GM18520 (cell line): ENCODE measurements around the gene RER1.

ENCODE experiments used
- ATAC-seq: cut with Tn5 transposase; IDR thresholded peaks from one replicate; pipeline ENCODE4 v1.9.1; 2021; ENCODE audit not compliant: unreplicated experiment

The RER1 gene

DNA sequence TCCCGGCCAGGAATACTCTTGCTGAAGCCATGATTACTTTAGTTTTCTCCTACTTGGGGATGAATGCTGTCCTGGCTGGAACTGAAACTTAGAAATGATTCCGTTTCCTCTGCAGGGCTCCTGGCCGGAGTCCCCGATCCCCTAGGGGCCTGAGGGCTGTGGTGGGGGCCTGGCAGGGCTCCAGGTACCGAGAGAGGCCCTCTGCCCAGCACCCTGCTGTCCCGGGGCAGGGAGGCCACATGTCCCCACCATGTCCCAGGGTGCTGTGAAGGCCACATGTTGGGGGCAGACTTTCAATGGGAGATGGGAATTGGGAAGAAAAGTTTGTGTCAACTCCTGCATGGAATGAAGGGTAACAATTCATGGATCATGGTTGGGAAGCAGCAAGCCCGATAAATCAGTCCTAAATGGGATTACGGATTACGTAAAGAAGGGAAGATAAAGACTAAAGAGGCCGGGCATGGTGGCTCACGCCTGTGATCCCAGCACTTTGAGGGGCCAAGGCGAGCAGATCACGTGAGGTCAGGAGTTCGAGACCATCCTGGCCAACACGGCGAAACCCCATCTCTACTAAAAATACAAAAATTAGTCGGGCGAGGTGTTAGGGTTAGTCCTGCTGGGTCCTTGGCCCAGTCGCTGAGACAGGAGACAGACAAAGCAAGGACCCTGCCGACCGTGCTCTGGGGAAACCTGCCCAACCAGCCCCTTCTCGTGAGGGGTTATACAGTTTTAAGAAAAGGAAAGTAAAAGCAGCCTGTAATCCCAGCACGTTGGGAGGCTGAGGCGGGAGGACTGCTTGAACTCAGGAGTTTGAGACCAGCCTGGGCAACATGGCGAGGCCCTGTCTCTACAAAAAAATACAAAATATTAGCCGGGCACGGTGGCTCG is 37.8 kb upstream of the RER1 start:
- ATAC-seq: no peak

DNA sequence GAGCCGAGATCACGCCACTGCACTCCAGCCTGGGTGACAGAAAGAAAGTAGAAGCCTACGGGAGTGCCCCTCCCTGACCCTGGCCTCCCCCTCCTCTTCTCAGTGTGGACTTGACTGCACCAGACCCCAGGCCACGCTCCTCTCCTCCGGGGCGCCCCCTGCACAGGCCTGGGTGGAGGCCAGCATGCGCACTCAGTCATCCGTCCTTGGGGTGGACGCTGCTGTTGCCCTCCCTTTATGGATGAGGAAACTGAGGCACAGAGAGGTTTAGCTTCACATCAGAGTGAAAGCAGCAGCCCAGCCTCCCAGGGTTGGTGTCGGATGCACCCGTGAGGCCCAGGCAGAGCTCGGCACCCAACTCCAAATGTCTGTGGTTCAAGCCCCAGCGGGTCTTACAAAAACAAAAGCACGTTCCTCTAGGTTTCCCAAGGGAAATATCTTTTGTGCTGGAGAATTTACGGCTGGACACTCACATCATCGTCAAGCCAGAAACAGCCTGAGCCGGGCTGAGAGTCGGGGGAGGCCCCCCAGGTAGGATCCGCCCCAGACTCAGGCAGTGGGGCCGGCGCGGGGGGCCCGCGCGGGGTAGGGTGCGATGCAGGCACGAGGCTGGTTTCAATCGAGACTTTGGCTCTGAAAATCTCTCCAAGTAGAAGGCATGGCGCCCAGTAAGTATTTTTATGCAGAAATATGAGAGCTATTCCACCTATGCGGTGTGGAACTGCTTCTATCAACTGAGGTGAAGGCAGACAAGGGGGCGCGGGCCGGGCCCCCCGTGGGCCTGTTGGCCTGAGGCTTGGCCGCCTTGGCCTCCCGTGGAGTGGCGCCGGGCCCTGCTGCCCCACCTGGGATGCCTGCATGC is 36.9 kb upstream of the RER1 start:
- no peak for ATAC-seq

DNA sequence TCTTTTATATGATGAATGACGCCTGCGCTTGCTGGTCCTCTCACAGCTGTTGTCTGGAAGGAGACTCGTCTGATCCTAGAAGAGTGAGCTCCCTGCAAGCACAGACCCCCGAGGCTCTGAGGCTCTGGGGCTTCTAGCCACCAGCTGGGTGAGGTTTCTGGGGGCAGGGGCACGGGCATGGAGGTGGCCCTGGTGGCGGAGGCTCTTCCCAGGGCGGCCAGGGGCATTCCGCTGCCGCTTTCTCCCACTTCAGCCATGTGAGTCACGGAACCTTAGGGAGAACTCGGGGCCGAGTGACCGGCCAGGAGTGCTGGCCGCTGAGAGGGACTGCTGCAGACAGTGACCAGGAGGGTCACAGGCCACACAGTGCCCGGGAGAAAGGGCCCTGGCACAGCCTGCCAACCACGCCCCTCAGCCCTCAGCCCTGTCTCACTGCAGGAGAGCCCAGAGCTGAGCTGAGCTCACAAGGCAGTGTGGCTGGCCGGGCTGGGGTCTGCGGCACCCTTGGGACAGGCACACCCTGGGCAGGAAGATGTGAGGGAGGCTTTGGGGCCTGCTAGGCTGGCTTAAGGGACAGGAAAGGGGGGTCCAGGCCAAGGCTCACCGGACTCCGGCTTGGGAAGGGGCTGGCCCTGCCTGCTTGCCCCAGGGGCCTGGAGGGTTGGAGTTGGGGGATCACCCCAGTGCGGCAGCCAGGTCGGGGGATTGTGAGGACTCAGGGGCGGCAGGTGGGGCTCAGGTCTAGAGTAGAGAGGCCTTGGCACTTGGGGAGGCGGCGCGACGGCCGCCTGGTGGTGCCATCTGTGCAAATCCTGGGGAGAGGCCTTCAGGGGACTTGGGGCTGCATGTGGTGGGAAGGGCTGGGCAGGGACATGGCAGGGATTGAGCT is 36.0 kb upstream of the RER1 start:
- no peak for ATAC-seq

DNA sequence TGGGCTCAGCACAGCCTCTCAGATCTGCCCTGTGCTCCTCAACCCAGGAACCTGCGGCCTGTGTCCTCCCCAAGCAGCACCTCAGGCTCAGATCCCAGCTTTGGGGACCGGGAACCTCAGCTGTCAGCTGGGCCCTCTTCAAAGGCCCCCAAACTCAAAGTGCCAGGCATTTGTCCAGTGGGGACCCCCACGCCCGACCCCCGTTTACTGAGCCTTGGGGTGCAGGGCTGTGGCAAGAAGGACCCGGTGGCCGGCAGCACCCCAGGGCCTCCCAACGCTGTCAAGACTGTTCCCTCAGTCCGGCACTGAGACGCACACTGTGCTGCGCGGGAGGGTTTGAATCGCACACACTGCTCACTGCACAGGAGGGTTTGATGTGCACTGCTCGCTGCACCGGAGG is 35.2 kb upstream of the RER1 start:
- no peak for ATAC-seq

GRCh38 chr1:2356911-2357845 is 34.5 kb upstream of the RER1 start:
- no peak for ATAC-seq

DNA sequence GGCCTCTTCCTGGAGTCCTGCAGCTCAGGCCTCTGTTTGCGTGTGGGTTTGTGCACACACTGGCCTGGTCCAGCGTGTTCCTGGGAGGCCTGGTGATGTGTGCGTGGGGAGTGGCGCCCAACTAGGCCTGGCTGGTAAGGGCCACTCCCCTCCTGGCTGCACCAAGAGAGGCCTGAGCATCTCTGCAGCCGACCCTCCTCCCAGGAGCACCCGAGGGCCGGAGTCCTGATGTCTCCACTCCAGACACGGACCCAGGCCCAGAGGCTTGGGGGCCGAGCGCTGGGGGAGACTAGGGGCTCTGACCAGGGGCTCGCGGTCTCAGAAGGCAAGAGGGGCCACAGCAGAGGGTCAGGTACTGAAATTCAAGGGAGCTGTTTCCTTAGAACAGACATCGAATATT is 33.6 kb upstream of the RER1 start:
- no peak for ATAC-seq

DNA sequence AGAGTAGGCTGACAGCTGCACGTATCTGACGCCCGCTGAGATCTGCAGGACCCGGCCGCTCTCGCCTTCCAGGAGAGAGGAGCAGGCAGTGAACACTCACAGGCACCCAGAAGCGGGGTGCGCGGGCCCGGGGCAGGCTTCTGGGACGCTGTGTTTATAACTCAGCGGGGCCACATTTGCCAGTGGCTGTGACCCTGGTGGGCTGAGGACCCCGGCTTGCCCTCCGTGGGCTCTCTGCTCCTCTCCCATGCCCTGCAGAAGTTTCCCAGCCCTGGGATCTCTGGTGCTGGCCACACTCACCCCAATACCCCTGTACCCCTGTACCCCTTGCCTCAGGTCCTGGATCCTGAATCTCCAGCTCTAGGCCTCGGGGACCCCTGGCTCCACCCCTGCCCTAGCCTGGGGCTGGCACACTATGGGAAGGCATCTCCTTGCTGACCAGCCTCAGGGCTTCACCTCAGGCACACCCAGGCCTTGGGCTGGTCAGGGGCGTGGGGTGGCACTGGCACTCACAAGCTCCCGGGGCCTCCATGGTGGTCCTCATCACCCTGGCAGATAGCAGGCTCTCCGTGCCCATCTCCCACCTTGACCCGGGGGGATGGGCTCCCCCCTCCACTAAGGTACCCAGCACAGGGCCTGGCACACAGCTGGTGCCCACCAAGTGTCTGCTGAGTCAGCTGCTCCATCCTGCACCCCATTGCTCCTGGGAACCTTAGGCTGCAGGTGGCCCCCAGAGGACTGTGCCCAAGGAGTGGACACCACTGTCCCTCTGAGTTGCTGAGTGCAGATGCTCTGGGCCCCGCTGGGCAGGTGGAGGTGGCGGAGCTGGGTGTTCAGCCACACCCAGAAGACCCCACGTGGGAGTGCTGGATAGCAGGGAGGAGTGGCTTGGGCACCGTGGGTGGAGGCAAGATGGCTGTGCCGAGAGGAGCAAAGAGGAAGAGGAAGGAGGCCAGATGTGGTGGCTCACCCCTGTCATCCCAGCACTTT is 32.7 kb upstream of the RER1 start:
- ATAC-seq: no peak

DNA sequence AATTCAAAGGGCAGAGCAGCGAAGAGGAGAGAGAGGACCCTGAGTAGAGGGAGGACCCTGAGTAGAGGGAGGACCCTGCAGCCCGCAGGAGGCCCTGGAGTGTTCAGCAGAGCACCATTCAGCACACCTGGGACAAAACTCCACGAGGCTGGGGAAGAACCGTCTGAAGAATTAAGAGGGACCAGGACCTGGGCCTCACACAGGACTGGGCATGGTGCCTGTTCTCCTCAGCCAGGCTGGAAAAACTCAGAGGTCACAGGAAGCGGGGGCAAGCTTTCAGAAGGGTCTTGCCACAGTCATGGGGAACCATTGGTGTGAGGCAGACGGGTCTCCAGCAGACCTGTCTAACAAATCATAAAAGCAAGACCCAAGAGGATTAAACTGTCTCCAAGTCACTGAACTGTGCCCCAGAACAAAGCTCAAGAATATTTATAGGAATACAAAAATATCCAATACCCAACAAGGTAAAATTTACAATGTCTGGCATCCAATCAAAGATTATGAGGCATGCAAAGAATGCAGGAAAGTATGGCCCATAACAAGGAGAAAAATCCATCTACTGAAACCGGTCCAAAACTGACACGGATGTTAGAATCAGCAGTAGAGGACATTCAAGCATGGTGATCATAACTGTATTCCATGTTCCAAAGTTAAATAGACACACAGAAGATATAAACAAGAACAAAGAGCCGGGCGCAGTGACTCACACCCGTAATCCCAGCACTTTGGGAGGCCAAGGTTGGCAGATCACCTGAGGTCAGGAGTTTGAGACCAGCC is 30.9 kb upstream of the RER1 start:
- ATAC-seq: no peak

DNA sequence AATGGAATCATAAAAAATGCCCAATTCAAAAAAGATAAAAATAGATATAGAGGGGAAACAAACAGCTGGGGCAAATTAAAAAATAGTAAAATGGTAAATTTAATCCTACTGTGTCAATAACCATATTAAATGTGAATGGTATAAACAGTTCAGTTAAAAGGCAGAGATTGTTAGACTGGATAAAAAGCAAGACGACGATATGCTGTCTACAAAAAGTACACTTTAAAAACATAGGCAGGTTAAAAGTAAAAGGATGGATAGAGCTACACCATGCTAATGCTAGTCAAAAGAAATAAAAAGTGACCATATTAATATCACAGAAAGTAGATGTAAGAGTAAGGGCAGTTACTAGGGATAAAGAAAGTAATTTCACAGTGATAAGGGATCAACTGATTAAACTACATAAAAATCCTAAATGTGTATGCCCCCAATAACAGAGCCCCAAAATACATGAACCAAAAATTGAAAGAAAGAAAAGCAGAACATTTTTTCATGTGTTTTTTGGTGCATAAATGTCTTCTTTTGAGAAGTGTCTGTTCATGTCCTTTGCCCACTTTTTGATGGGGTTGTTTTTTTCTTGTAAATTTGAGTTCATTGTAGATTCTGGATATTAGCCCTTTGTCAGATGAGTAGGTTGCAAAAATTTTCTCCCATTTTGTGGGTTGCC is 27.7 kb upstream of the RER1 start:
- ATAC-seq: no peak

DNA sequence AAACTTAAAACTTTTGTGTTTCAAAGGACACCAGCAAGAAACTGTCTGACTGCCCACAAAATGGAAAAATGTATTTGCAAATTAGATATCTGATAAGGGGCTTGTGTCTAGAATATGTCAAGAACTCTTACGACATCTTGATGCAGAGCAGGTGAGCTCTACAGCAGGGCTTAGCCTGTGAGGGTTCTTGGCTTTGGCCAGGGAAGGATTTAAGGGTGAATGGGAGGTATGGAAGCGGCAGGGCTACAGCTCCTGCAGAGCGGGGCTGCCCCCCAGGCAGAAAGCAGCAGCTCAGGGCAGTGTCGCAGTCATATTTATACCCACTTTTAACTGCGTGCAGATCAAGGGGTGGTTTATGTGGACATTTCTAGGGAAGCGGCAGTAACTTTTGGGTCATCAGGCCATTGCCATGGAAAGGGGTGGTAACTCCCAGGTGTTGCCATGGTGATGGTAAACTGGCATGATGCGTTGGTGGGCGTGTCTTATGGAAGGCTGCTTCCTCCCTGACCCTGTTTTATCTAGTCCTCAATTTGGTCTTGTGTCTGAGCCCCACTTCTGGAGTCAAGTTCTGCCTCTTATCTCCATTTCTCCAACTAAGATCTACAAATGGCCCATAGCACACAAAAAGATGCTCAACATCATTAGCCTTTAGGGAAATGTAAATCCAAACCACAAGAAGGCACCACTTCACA is 23.4 kb upstream of the RER1 start:
- ATAC-seq: no peak

GRCh38 chr1:2372551-2373490 is 18.8 kb upstream of the RER1 start:
- no peak for ATAC-seq

GRCh38 chr1:2373551-2374251 is 17.9 kb upstream of the RER1 start:
- no peak for ATAC-seq

- ATAC-seq: no peak
Observed at GRCh38 chr1:2374252-2375155, 17.1 kb upstream of the RER1 start.

DNA sequence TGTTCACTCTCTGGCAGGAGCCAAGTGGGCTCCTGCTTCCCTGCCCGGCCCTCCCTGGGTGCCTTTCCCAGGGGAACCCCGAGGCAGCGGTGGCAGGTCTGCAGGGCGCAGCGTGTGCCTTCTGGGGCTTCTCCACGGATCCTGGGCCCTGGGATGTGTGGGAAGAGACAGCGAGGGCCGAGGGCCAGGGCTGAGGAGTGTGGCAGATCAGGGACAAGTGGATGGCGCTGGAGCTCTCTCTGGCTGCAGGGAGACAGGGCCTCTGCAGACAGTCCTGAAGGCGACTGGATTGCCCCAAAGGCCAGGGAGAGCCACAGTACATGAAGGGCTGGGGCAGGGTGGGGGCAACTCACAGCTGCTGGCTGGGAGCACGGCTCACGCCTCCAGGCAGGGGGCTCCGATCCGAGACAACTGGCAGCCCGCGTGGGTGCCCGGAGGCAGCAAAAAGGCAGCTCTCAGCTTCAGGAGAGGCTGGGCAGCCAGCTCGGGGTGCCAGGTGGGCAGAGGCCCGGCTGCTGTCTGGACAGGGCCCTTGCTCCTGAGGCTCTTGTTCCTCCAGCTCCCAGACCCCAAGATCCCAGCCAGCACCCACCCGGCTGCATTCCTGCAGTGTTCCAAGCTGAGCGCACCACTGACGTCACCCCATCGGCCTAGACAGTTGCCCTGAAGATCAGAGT is 16.3 kb upstream of the RER1 start:
- ATAC-seq: no peak
